ENCODE measurements around the gene SLC6A20. TPM values are rescaled to one million over a fixed set of nuclear protein-coding genes. Genes with fewer than 3 reads are reported as not detected.

SLC6A20 gene
- total RNA-seq, 1 donor from 2014 or later = not detected

DNA sequence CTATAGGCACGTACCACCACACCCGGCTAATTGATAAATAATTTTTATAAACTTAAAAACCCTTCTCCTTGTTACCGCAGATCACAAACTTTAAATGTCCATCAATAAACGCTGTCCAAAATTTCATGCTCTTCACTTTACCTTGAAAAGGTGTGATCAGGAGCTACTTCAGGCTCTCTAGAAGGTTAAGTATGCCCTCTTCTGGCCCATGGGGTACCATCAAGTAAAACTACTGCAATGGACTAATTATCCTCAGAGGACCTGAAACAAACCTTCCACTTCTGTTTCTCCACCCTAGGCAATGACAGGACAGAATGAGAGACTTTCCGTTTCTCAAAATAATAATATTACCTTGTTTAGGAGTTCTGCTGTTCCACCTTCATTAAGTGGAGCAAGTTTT is 36.4 kb upstream of the SLC6A20 start:
- Mint-ChIP-seq H3K27me3 (ENCODE audit: insufficient read depth, low read depth) (no peaks in the 10 kb centered on the region), H3K27ac (no peak overlapping the region), H3K9me3 (no peaks in the 10 kb centered on the region), H3K4me1 (no peaks in the 10 kb centered on the region), H3K4me3 (no peak overlapping the region), H3K36me3 (peaks cover 2% of the 10 kb centered on the region)
- Histone ChIP-seq H4K20me1 (ENCODE audit: low read depth) (no peaks in the 10 kb centered on the region), H3K79me2 (ENCODE audit: low read depth) (no peaks in the 10 kb centered on the region), H3K36me3 (no peaks in the 10 kb centered on the region), H3K4me3 (no peak overlapping the region), H3K9me3 (ENCODE audit: low read depth) (no peaks in the 10 kb centered on the region), H3K27ac (no peak overlapping the region), H3K4me2 (no peak overlapping the region), H3K27me3 (no peaks in the 10 kb centered on the region), H3K4me1 (no peaks in the 10 kb centered on the region), H3F3A (ENCODE audit: low read depth) (no peaks in the 10 kb centered on the region), H2AFZ (replicated peaks) (no peak overlapping the region), H3K9ac (no peak overlapping the region)
- DNase-seq (ENCODE audit: low spot score) = peak; percentile 27
- TF ChIP-seq EZH2 (IDR thresholded peaks at IDR 0.05) (no peak), EZH2phosphoT487 (IDR thresholded peaks at IDR 0.05) (no peak)
- TF ChIP-seq, protein P1, sequence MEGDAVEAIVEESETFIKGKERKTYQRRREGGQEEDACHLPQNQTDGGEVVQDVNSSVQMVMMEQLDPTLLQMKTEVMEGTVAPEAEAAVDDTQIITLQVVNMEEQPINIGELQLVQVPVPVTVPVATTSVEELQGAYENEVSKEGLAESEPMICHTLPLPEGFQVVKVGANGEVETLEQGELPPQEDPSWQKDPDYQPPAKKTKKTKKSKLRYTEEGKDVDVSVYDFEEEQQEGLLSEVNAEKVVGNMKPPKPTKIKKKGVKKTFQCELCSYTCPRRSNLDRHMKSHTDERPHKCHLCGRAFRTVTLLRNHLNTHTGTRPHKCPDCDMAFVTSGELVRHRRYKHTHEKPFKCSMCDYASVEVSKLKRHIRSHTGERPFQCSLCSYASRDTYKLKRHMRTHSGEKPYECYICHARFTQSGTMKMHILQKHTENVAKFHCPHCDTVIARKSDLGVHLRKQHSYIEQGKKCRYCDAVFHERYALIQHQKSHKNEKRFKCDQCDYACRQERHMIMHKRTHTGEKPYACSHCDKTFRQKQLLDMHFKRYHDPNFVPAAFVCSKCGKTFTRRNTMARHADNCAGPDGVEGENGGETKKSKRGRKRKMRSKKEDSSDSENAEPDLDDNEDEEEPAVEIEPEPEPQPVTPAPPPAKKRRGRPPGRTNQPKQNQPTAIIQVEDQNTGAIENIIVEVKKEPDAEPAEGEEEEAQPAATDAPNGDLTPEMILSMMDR (IDR thresholded peaks at IDR 0.05) = peak; percentile 44

- no peaks in the 10 kb centered on the region for H3K9me3 Mint-ChIP-seq
- peaks cover 4% of the 10 kb centered on the region for H3K36me3 Mint-ChIP-seq
- no peak overlapping the region for H3K9ac ChIP-seq
- no peaks in the 10 kb centered on the region for H3K9me3 ChIP-seq (ENCODE audit: low read depth)
- H3K4me1 ChIP-seq = no peaks in the 10 kb centered on the region
- no peak overlapping the region for H3K27ac ChIP-seq
- no peaks in the 10 kb centered on the region for H3K36me3 ChIP-seq
- no peak overlapping the region for H3K4me2 ChIP-seq
- no peak for DNase-seq (ENCODE audit: low spot score)
- H3K4me3 ChIP-seq = no peak overlapping the region
- no peak overlapping the region for H3K27ac Mint-ChIP-seq
- H3K27me3 ChIP-seq = no peaks in the 10 kb centered on the region
- no peak overlapping the region for H2AFZ ChIP-seq (replicated peaks)
- no peaks in the 10 kb centered on the region for H3K79me2 ChIP-seq (ENCODE audit: low read depth)
- no peaks in the 10 kb centered on the region for H4K20me1 ChIP-seq (ENCODE audit: low read depth)
- no peaks in the 10 kb centered on the region for H3F3A ChIP-seq (ENCODE audit: low read depth)
- H3K4me3 Mint-ChIP-seq = no peak overlapping the region
- no peaks in the 10 kb centered on the region for H3K27me3 Mint-ChIP-seq (ENCODE audit: insufficient read depth, low read depth)
- no peaks in the 10 kb centered on the region for H3K4me1 Mint-ChIP-seq
- no peak for TF ChIP-seq EZH2 (IDR thresholded peaks at IDR 0.05)
These were observed 33.8 kb upstream of the SLC6A20 start for GRCh38 chr3:45830121-45830520.

GRCh38 chr3:45826908-45827307 is 30.6 kb upstream of the SLC6A20 start:
- Mint-ChIP-seq H3K4me1 (no peaks in the 10 kb centered on the region), H3K9me3 (no peaks in the 10 kb centered on the region), H3K27me3 (ENCODE audit: insufficient read depth, low read depth) (no peaks in the 10 kb centered on the region), H3K36me3 (peaks cover 4% of the 10 kb centered on the region), H3K27ac (no peak overlapping the region), H3K4me3 (no peak overlapping the region)
- H2AFZ ChIP-seq (replicated peaks) = no peak overlapping the region
- no peaks in the 10 kb centered on the region for H3K79me2 ChIP-seq (ENCODE audit: low read depth)
- H3K36me3 ChIP-seq = no peaks in the 10 kb centered on the region
- H3K9ac ChIP-seq = no peak overlapping the region
- H3K9me3 ChIP-seq (ENCODE audit: low read depth) = no peaks in the 10 kb centered on the region
- no peaks in the 10 kb centered on the region for H3K27me3 ChIP-seq
- H3K4me1 ChIP-seq = no peaks in the 10 kb centered on the region
- TF ChIP-seq EZH2 (IDR thresholded peaks at IDR 0.05) (no peak), EZH2phosphoT487 (IDR thresholded peaks at IDR 0.05) (no peak)
- TF ChIP-seq, protein P1 (IDR thresholded peaks at IDR 0.05) = no peak
- no peaks in the 10 kb centered on the region for H3F3A ChIP-seq (ENCODE audit: low read depth)
- H3K4me3 ChIP-seq = no peak overlapping the region
- DNase-seq (ENCODE audit: low spot score) = no peak
- no peaks in the 10 kb centered on the region for H4K20me1 ChIP-seq (ENCODE audit: low read depth)
- no peak overlapping the region for H3K27ac ChIP-seq
- H3K4me2 ChIP-seq = no peak overlapping the region

- no peak overlapping the region for H3K27ac ChIP-seq
- H3K4me1 ChIP-seq = no peaks in the 10 kb centered on the region
- Mint-ChIP-seq H3K36me3 (peaks cover 3% of the 10 kb centered on the region), H3K27ac (no peak overlapping the region), H3K27me3 (ENCODE audit: insufficient read depth, low read depth) (no peaks in the 10 kb centered on the region), H3K9me3 (no peaks in the 10 kb centered on the region), H3K4me3 (no peak overlapping the region), H3K4me1 (no peaks in the 10 kb centered on the region)
- no peak overlapping the region for H3K4me3 ChIP-seq
- no peaks in the 10 kb centered on the region for H3K27me3 ChIP-seq
- no peaks in the 10 kb centered on the region for H4K20me1 ChIP-seq (ENCODE audit: low read depth)
- H3K9me3 ChIP-seq (ENCODE audit: low read depth) = no peaks in the 10 kb centered on the region
- TF ChIP-seq, protein P1 (IDR thresholded peaks at IDR 0.05) = no peak
- TF ChIP-seq EZH2phosphoT487 (IDR thresholded peaks at IDR 0.05) (no peak), EZH2 (IDR thresholded peaks at IDR 0.05) (no peak)
- H3K79me2 ChIP-seq (ENCODE audit: low read depth) = no peaks in the 10 kb centered on the region
- no peak overlapping the region for H3K4me2 ChIP-seq
- no peak for DNase-seq (ENCODE audit: low spot score)
- H3K9ac ChIP-seq = no peak overlapping the region
- H2AFZ ChIP-seq (replicated peaks) = no peak overlapping the region
- H3F3A ChIP-seq (ENCODE audit: low read depth) = no peaks in the 10 kb centered on the region
- no peaks in the 10 kb centered on the region for H3K36me3 ChIP-seq
These were observed 30.0 kb upstream of the SLC6A20 start for GRCh38 chr3:45826321-45826720.

All from neural progenitor cell (in vitro differentiated cells).